K562 (cell line): ENCODE data around the gene PCK2. TPM values are rescaled to one million over a fixed set of nuclear protein-coding genes. Genes with fewer than 3 reads are reported as not detected.

ENCODE experiments used
- ATAC-seq: fragments of 200-7000 bp; cut with Tn5 transposase; 3 replicates; pipeline ENCODE4 v1.9.1; 2020; ENCODE audit warnings: moderate library complexity
- BruUV-seq: library from RNA; stranded (reverse); fragments of 400-500 nt; replicated peaks from 2 replicates; lab custom pipeline; 2021; lab: Mats Ljungman, UMichigan
- CTCF ChIA-PET: fragments of 300-600 bp; formaldehyde crosslinking; extraction: SDS; loops from one replicate; lab custom pipeline; 2021; ENCODE audit warnings: low intra/inter-chr PET ratio; lab: Yijun Ruan, JAX
- POLR2A ChIA-PET: fragments of 300-600, 350-650 bp; sonication (Branson Sonifier 250); formaldehyde crosslinking; extraction: SDS; loops from one replicate; lab custom pipeline; 2021; ENCODE audit warnings: antibody characterized with exemption, inconsistent platforms; lab: Yijun Ruan, JAX
- DNase-seq, 4 experiments: peaks; one replicate each; pipeline versions ENCODE4 v3.0.0 to v3.0.0-alpha.2; 2011 to 2018; ENCODE audit warnings: low spot score in 3 of 4, mixed read lengths in 3 of 4; ENCODE audit errors: extremely low read depth in 1 of 4
- FAIRE-seq: peaks from 2 replicates; lab custom pipeline; 2011; peaks lifted over from hg19 to GRCh38; lab: Jason Lieb, UNC
- H2AFZ ChIP-seq: 2 replicates; pipeline ENCODE4 v1.6.0; 2011; ENCODE audit warnings: low read depth, low read length, control low read depth, inconsistent platforms
- H3K27ac ChIP-seq: fragments of 200-600 bp; 3 replicates; pipeline ENCODE4 v1.8.0; 2011; ENCODE audit warnings: low read depth, mild to moderate bottlenecking, control low read depth, inconsistent platforms, low read length, moderate library complexity, mixed read lengths; ENCODE audit errors: extremely low read depth
- H3K27me3 ChIP-seq, 2 experiments: fragments of 300-600 bp in 1 of 2; 2 replicates in 1 of 2; 3 replicates in 1 of 2; pipeline versions ENCODE4 v1.6.0 to v1.8.0; 2011; ENCODE audit warnings: inconsistent platforms in 2 of 2, low read length in 2 of 2, mild to moderate bottlenecking in 1 of 2, mixed read lengths in 1 of 2, moderate library complexity in 1 of 2; ENCODE audit not compliant: control insufficient read depth in 2 of 2, insufficient read depth in 2 of 2
- H3K36me3 ChIP-seq: fragments of 300-600 bp; 3 replicates; pipeline ENCODE4 v1.8.0; 2011; ENCODE audit warnings: mild to moderate bottlenecking, low read length, inconsistent platforms; ENCODE audit not compliant: control insufficient read depth, insufficient read depth
- H3K4me1 ChIP-seq, 2 experiments: fragments of 200-600 bp in 1 of 2; replicated peaks in 1 of 2; 2 replicates in 1 of 2; 3 replicates in 1 of 2; pipeline versions ENCODE4 v1.5.1 to v1.8.0; 2011; ENCODE audit warnings: inconsistent platforms in 2 of 2, low read length in 2 of 2, mild to moderate bottlenecking in 1 of 2, mixed read lengths in 1 of 2, moderate library complexity in 1 of 2; ENCODE audit not compliant: control insufficient read depth in 2 of 2, insufficient read depth in 2 of 2
- H3K4me2 ChIP-seq: 2 replicates; pipeline ENCODE4 v1.6.1; 2011; ENCODE audit warnings: low read length, control low read depth, inconsistent platforms, mixed read lengths; ENCODE audit not compliant: insufficient read depth
- H3K4me3 ChIP-seq: fragments of 200-600 bp; sonication (generic), shearing (Covaris generic); 2 replicates; pipeline ENCODE4 v1.5.1; 2016; ENCODE audit warnings: control low read depth, inconsistent platforms
- H3K79me2 ChIP-seq: fragments of 200-600 bp; 3 replicates; pipeline ENCODE4 v1.8.0; 2011; ENCODE audit warnings: low read length, inconsistent platforms; ENCODE audit not compliant: control insufficient read depth, insufficient read depth
- H3K9ac ChIP-seq, 2 experiments: 2 replicates each; pipeline versions ENCODE4 v1.6.0 to v1.6.1; 2011; ENCODE audit warnings: low read depth in 2 of 2, low read length in 2 of 2, control low read depth in 1 of 2, inconsistent platforms in 1 of 2, mild to moderate bottlenecking in 1 of 2, mixed read lengths in 1 of 2; ENCODE audit not compliant: insufficient read depth in 1 of 2
- H3K9me1 ChIP-seq: one replicate; pipeline ENCODE4 v1.6.0; 2011; ENCODE audit warnings: inconsistent platforms, mild to moderate bottlenecking, low read length, moderate library complexity; ENCODE audit not compliant: control insufficient read depth, insufficient read depth
- H3K9me3 ChIP-seq: replicated peaks from 2 replicates; pipeline ENCODE4 v1.5.1; 2011; ENCODE audit warnings: low read depth, low read length, inconsistent platforms; ENCODE audit not compliant: control insufficient read depth, insufficient read depth
- H4K20me1 ChIP-seq: replicated peaks from 2 replicates; pipeline ENCODE4 v1.6.1; 2011; ENCODE audit warnings: low read length, inconsistent platforms, mixed read lengths; ENCODE audit not compliant: control insufficient read depth, insufficient read depth
- ASH1L ChIP-seq: fragments of 450-650 bp; IDR thresholded peaks from 2 replicates; pipeline ENCODE4 v1.6.1; 2018; ENCODE audit warnings: borderline replicate concordance, mild to moderate bottlenecking, low read depth; ENCODE audit not compliant: partially characterized antibody
- HMG20B ChIP-seq: fragments of 250-450 bp; sonication (Bioruptor Pico); IDR thresholded peaks from 2 replicates; pipeline ENCODE4 v1.5.0; 2021; ENCODE audit warnings: mild to moderate bottlenecking
- JUNB ChIP-seq: fragments of 450-650 bp; formaldehyde crosslinking; conservative IDR thresholded peaks from 2 replicates; pipeline ENCODE4 v1.4.0; 2020; ENCODE audit warnings: mild to moderate bottlenecking
- KAT2B ChIP-seq: IDR thresholded peaks from one replicate; pipeline ENCODE4 v1.6.1; 2012; ENCODE audit warnings: low read depth, mild to moderate bottlenecking, control low read depth, inconsistent platforms, low read length, moderate library complexity
- MCM2 ChIP-seq: fragments of 450-650 bp; IDR thresholded peaks from 2 replicates; pipeline ENCODE4 v1.6.1; 2017; ENCODE audit warnings: low read depth, mild to moderate bottlenecking
- NFXL1 ChIP-seq: fragments of 450-650 bp; formaldehyde crosslinking; IDR thresholded peaks from 2 replicates; pipeline ENCODE4 v1.4.0; 2021; ENCODE audit warnings: mild to moderate bottlenecking
- PML ChIP-seq: IDR thresholded peaks from 2 replicates; pipeline ENCODE4 v1.6.1; 2012; ENCODE audit warnings: low read length, inconsistent platforms
- SIX5 ChIP-seq, 2 experiments: IDR thresholded peaks; 2 replicates each; pipeline ENCODE4 v1.6.1; 2011; ENCODE audit warnings: low read length in 2 of 2, borderline replicate concordance in 1 of 2, low read depth in 1 of 2, mild to moderate bottlenecking in 1 of 2, moderate library complexity in 1 of 2; ENCODE audit not compliant: insufficient read depth in 1 of 2
- SREBF2 ChIP-seq: sonication (generic); formaldehyde crosslinking; IDR thresholded peaks from 2 replicates; pipeline ENCODE4 v1.4.0; 2020; ENCODE audit warnings: mild to moderate bottlenecking, missing genetic modification reagents
- TEAD1 ChIP-seq, 2 experiments: fragments of 450-650 bp in 1 of 2; sonication (generic) in 1 of 2; formaldehyde crosslinking; IDR thresholded peaks; 2 replicates each; pipeline versions ENCODE4 v1.4.0 to v1.8.0; 2020 to 2022; ENCODE audit warnings: mild to moderate bottlenecking in 2 of 2, missing genetic modification reagents in 1 of 2
- ZNF23 ChIP-seq: fragments of 250-450 bp; sonication (Bioruptor Pico); IDR thresholded peaks from 2 replicates; pipeline ENCODE4 v1.4.0; 2020; ENCODE audit warnings: mild to moderate bottlenecking
- ZNF57 ChIP-seq: fragments of 450-650 bp; formaldehyde crosslinking; IDR thresholded peaks from 2 replicates; pipeline ENCODE4 v1.4.0; 2020; ENCODE audit warnings: mild to moderate bottlenecking, moderate library complexity
- WGBS: fragments of 100-300 bp; shearing (Covaris generic); methylation state at CpG from one replicate; pipeline ENCODE4 v1.1.6; 2016; ENCODE audit warnings: low coverage, mixed read lengths; ENCODE audit not compliant: insufficient coverage; ENCODE audit errors: missing lambda C conversion rate; 5-methylcytosine and 5-hydroxymethylcytosine counted together
- in situ Hi-C: fragments of 300-500 bp; cut with MboI; formaldehyde crosslinking; loops from 4 replicates; pipeline ENCODE4 v1.15.0; 2018; ENCODE audit warnings: inconsistent platforms, mixed read lengths
- intact Hi-C: fragments of 100-400 bp; cut with micrococcal nuclease; formaldehyde crosslinking; loops from 2 replicates; pipeline ENCODE4 v1.14.2; 2022
- polyA plus RNA-seq, 8 experiments: library from polyadenylated mRNA; depleted of rRNA in 4 of 8; stranded (reverse) in 5 of 8; unstranded in 3 of 8; fragments of >200 nt; fragmentation: Nextera tagmentation in 2 of 8; fragmentation: Illumina TruSeq in 1 of 8; extraction: Ambion mirVana in 2 of 8; extraction: Trizol in 1 of 8; gene quantifications; 2 replicates each; pipeline versions ENCODE4 v1.2.1 to v1.2.3, GENCODE V29; 2011 to 2014; ENCODE audit warnings: inconsistent platforms in 1 of 8, missing spikeins in 1 of 8
- total RNA-seq, 7 experiments: library from RNA; depleted of rRNA in 6 of 7; stranded (reverse); fragments of >200 nt in 6 of 7; fragmentation: Illumina TruSeq in 2 of 7; extraction: Trizol in 2 of 7; gene quantifications; 2 replicates each; pipeline versions ENCODE4 v1.2.1 to v1.2.3, GENCODE V29; 2011 to 2021; ENCODE audit warnings: low replicate concordance in 1 of 7
- TF ChIP-seq, protein P1 (sequence below): fragments of 450-650 bp; IDR thresholded peaks from 2 replicates; pipeline ENCODE4 v1.6.1; 2016; ENCODE audit warnings: antibody characterized with exemption
- TF ChIP-seq, protein P2 (sequence below): sonication (generic); formaldehyde crosslinking; IDR thresholded peaks from 2 replicates; pipeline ENCODE4 v1.8.0; 2023; ENCODE audit warnings: mild to moderate bottlenecking, missing genetic modification reagents
- TF ChIP-seq, protein P3 (sequence below), 2 experiments: fragments of 450-650 bp in 1 of 2; sonication (generic) in 1 of 2; formaldehyde crosslinking in 1 of 2; IDR thresholded peaks in 1 of 2; conservative IDR thresholded peaks in 1 of 2; 2 replicates each; pipeline versions ENCODE4 v1.6.1 to v1.8.1; 2016 to 2023; ENCODE audit warnings: mild to moderate bottlenecking in 2 of 2, moderate library complexity in 2 of 2, inconsistent platforms in 1 of 2, missing genetic modification reagents in 1 of 2
- TF ChIP-seq, protein P4 (sequence below): fragments of 250-450 bp; sonication (Bioruptor Pico); IDR thresholded peaks from 2 replicates; pipeline ENCODE4 v1.6.1; 2021; ENCODE audit warnings: mild to moderate bottlenecking

Gene PCK2
- total and polyA plus RNA-seq, 9 of the 15 experiments (the other 6 are each of a cell fraction or from before 2014, with no cell fraction given), result 3.3 to 60.9 (median 30.4) TPM

DNA sequence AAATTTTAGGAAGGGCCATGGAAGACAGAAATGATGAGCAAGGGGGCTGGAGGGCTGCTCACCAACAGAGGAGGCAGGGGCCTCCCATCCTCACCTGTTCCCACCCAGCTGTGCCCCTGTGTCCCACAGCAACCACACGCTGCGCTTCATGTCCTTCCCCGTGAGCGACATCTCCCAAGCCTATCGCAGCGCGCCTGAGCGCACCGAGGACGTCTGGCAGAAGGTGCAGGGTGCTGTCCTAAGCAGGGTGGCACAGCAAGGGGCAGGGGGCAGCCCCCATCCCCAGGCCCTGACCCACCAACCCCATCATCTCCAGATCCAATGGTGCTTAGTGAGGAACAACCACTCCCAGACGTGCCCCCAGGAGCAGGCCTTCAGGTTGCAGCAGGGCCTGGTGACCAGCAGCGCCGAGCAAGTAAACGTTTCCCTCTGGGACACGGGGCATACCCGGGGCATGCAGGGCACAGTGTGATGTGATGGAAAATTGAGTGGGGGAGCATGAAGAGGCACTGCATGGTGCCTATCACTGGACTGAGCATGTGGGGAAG lies 34.2 kb upstream of the PCK2 start (continued):
- TF ChIP-seq KAT2B, result no peak
- TF ChIP-seq, all 486 proteins: peak for 0

DNA sequence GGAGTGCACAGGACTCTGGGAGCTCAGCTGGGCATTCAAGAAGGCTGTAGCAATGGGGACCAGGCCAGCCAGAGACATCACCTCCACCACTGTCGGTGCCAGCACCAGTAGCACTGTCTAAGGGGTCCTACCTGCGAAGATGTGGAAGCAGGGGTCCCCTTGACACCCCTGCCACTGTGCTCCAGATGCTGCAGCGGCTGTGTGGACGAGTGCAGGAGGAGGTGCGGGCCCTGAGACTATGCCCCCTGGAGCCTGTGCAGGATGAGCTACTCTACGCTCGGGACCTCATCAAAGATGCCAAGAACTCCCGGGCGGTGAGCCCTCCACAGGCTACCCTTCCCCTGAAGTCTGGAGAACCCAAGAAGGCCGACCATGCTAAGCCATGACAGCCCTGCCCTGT lies 33.7 kb upstream of the PCK2 start:
- DNase-seq, result no peak
- H3K4me3 ChIP-seq, result no peak overlapping the region
- ATAC-seq, result no peak
- H3K9ac ChIP-seq, result no peak overlapping the region
- no peaks in the 10 kb centered on the region for H3K36me3 ChIP-seq
- no peaks in the 10 kb centered on the region for H3K79me2 ChIP-seq
- no peaks in the 10 kb centered on the region for H3K9me3 ChIP-seq
- no peaks in the 10 kb centered on the region for H4K20me1 ChIP-seq
- ChIA-PET CTCF (interaction anchor here (0.5 to 0.6 kb wide), 2 partner anchors 23 to 26 kb away, joined by 3 read pairs; no protein-coding TSS in a partner anchor), POLR2A (interaction anchor here (1.0 to 1.8 kb wide), 2 partner anchors 14 to 33 kb away, joined by 4 to 6 read pairs; partner anchors contain the start of gene PCK2)
- in situ Hi-C loops, result no loop called here
- H2AFZ ChIP-seq, result no peak overlapping the region
- no peaks in the 10 kb centered on the region for H3K9me1 ChIP-seq
- H3K27ac ChIP-seq, result no peak overlapping the region
- WGBS, result 15% methylated on average over 9 of the region's 10 CpGs
- intact Hi-C loops, result no loop called here
- no TSS peak for BruUV-seq
- peaks cover 0 to 6% of the 10 kb centered on the region in 2 experiments; a peak in 2 of 5 replicates for H3K4me1 ChIP-seq
- peaks cover 0 to 3% of the 10 kb centered on the region in 2 experiments; a peak in 1 of 5 replicates for H3K27me3 ChIP-seq
- no peak for FAIRE-seq
- no peak overlapping the region for H3K4me2 ChIP-seq
- no peak for TF ChIP-seq ASH1L
- TF ChIP-seq, protein P1, sequence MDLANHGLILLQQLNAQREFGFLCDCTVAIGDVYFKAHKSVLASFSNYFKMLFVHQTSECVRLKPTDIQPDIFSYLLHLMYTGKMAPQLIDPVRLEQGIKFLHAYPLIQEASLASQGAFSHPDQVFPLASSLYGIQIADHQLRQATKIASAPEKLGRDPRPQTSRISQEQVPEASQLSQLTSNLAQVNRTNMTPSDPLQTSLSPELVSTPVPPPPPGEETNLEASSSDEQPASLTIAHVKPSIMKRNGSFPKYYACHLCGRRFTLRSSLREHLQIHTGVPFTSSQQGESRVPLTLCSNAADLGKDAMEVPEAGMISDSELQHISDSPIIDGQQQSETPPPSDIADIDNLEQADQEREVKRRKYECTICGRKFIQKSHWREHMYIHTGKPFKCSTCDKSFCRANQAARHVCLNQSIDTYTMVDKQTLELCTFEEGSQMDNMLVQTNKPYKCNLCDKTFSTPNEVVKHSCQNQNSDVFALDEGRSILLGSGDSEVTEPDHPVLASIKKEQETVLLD, result no peak
- TF ChIP-seq SIX5 (IDR thresholded peaks at IDR 0.05; ENCODE audit: borderline replicate concordance in 1 of 2, insufficient read depth in 1 of 2, low read depth in 1 of 2, low read length in 2 of 2), result no peak
- no peak for TF ChIP-seq PML
- no peak for TF ChIP-seq JUNB (CRISPR knock-in tag)
- no peak for TF ChIP-seq SREBF2
- no peak for TF ChIP-seq NFXL1 (CRISPR knock-in tag)
- no peak for TF ChIP-seq ZNF57 (CRISPR knock-in tag)
- TF ChIP-seq, protein P2, sequence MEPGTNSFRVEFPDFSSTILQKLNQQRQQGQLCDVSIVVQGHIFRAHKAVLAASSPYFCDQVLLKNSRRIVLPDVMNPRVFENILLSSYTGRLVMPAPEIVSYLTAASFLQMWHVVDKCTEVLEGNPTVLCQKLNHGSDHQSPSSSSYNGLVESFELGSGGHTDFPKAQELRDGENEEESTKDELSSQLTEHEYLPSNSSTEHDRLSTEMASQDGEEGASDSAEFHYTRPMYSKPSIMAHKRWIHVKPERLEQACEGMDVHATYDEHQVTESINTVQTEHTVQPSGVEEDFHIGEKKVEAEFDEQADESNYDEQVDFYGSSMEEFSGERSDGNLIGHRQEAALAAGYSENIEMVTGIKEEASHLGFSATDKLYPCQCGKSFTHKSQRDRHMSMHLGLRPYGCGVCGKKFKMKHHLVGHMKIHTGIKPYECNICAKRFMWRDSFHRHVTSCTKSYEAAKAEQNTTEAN, result no peak
- no peak for TF ChIP-seq HMG20B
- TF ChIP-seq, protein P3, sequence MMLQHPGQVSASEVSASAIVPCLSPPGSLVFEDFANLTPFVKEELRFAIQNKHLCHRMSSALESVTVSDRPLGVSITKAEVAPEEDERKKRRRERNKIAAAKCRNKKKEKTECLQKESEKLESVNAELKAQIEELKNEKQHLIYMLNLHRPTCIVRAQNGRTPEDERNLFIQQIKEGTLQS (IDR thresholded peaks at IDR 0.05), result no peak
- TF ChIP-seq, protein P3 (CRISPR knock-in tag; conservative IDR thresholded peaks at IDR 0.05), result no peak
- TF ChIP-seq, protein P4, sequence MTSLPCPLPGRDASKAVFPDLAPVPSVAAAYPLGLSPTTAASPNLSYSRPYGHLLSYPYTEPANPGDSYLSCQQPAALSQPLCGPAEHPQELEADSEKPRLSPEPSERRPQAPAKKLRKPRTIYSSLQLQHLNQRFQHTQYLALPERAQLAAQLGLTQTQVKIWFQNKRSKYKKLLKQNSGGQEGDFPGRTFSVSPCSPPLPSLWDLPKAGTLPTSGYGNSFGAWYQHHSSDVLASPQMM (CRISPR knock-in tag), result no peak
- no peak for TF ChIP-seq MCM2
- no peak for TF ChIP-seq ZNF23
- TF ChIP-seq TEAD1 (CRISPR knock-in tag; IDR thresholded peaks at IDR 0.05), result no peak
